GM18526 (cell line): ENCODE measurements around the gene CCP110.

Source experiments
- POLR2A ChIP-seq: IDR thresholded peaks from 3 replicates; pipeline ENCODE4 v1.6.1; 2011; ENCODE audit not compliant: insufficient read length; ENCODE audit errors: extremely low read depth

CCP110 gene

GRCh38 chr16:19499481-19499880 lies 24.3 kb upstream of the CCP110 start:
- no peak for TF ChIP-seq POLR2A

GRCh38 chr16:19502395-19503131 lies 21.2 kb upstream of the CCP110 start:
- no peak for TF ChIP-seq POLR2A

- TF ChIP-seq POLR2A = no peak
Measured at GRCh38 chr16:19503461-19504075, 20.2 kb upstream of the CCP110 start.

GRCh38 chr16:19505600-19506303 lies 18.0 kb upstream of the CCP110 start:
- no peak for TF ChIP-seq POLR2A

GRCh38 chr16:19506965-19507364 lies 16.8 kb upstream of the CCP110 start:
- TF ChIP-seq POLR2A = no peak

GRCh38 chr16:19507867-19508266 lies 15.9 kb upstream of the CCP110 start:
- no peak for TF ChIP-seq POLR2A

- no peak for TF ChIP-seq POLR2A
Measured at GRCh38 chr16:19512297-19512696, 11.4 kb upstream of the CCP110 start.

GRCh38 chr16:19513377-19514053 lies 10.2 kb upstream of the CCP110 start:
- TF ChIP-seq POLR2A = no peak

- no peak for TF ChIP-seq POLR2A
Measured at GRCh38 chr16:19515757-19516156, 8.0 kb upstream of the CCP110 start.

- TF ChIP-seq POLR2A = no peak
Measured at GRCh38 chr16:19517424-19518089, 6.2 kb upstream of the CCP110 start.

- no peak for TF ChIP-seq POLR2A
Measured at GRCh38 chr16:19518388-19518787, 5.4 kb upstream of the CCP110 start.

- no peak for TF ChIP-seq POLR2A
Measured at GRCh38 chr16:19520861-19521331, 2.8 kb upstream of the CCP110 start.

- peak; percentile 86 for TF ChIP-seq POLR2A
Measured at GRCh38 chr16:19521471-19522396, 2.0 kb upstream of the CCP110 start, which contains the start of gene GDE1. GDE1 (minus strand) TSS chr16:19522098; CDS start chr16:19521964, 134 bp downstream.

- no peak for TF ChIP-seq POLR2A
Measured at GRCh38 chr16:19522397-19522732, 1.4 kb upstream of the CCP110 start.

- TF ChIP-seq POLR2A = no peak
Measured at GRCh38 chr16:19522760-19523159, 982 bp upstream of the CCP110 start.

GRCh38 chr16:19523184-19523558 lies 571 bp upstream of the CCP110 start:
- TF ChIP-seq POLR2A = no peak
